RWPE1 (cell line): ENCODE data around the gene KCNN2.

Experiments
- CTCF ChIA-PET: fragments of 350-600 bp; sonication (Branson Sonifier 250); formaldehyde crosslinking; extraction: SDS; loops from one replicate; lab custom pipeline; 2021; lab: Yijun Ruan, JAX
- POLR2A ChIA-PET: fragments of 400-600 bp; formaldehyde crosslinking; extraction: SDS; loops from one replicate; lab custom pipeline; 2020; ENCODE audit warnings: antibody characterized with exemption; ENCODE audit not compliant: low non-redundant PET; lab: Yijun Ruan, JAX
- DNase-seq: peaks from one replicate; pipeline ENCODE4 v3.0.0; 2012; ENCODE audit warnings: low spot score
- H3K27ac ChIP-seq: fragments of 450-650 bp; 2 replicates; pipeline ENCODE4 v1.5.1; 2017
- TF ChIP-seq, protein P1 (sequence below): fragments of 450-650 bp; conservative IDR thresholded peaks from 2 replicates; pipeline ENCODE4 v1.5.1; 2017; ENCODE audit warnings: low read depth, mild to moderate bottlenecking

Gene KCNN2

DNA sequence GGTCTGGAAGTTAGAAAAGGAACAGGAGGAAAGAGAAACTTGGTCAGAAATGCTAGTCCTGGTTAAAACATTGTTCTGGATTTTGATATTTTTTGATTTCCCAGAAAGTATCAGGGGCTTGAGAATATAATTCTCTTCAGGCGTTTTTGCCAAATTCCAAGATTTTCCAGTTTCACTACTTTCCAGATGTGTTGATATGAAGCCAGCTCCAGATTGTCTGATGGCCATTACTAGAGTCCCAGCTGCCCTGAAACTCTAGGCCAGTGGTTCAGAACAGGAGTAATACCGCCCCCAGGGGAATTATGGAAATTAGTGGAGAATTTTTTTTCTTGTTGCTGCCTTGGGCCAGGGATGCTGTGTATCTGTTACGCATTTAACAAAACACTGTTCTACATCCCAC, 88.6 kb downstream of the KCNN2 start:
- TF ChIP-seq, protein P1, sequence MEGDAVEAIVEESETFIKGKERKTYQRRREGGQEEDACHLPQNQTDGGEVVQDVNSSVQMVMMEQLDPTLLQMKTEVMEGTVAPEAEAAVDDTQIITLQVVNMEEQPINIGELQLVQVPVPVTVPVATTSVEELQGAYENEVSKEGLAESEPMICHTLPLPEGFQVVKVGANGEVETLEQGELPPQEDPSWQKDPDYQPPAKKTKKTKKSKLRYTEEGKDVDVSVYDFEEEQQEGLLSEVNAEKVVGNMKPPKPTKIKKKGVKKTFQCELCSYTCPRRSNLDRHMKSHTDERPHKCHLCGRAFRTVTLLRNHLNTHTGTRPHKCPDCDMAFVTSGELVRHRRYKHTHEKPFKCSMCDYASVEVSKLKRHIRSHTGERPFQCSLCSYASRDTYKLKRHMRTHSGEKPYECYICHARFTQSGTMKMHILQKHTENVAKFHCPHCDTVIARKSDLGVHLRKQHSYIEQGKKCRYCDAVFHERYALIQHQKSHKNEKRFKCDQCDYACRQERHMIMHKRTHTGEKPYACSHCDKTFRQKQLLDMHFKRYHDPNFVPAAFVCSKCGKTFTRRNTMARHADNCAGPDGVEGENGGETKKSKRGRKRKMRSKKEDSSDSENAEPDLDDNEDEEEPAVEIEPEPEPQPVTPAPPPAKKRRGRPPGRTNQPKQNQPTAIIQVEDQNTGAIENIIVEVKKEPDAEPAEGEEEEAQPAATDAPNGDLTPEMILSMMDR, result no peak
- ChIA-PET POLR2A (no interaction called here), CTCF (interaction anchor here (0.6 to 2.5 kb wide), 24 partner anchors 9 to 1477 kb away, joined by 3 to 20 read pairs (median 4); no protein-coding TSS in a partner anchor)
- H3K27ac ChIP-seq, result no peak overlapping the region
- DNase-seq, result no peak

DNA sequence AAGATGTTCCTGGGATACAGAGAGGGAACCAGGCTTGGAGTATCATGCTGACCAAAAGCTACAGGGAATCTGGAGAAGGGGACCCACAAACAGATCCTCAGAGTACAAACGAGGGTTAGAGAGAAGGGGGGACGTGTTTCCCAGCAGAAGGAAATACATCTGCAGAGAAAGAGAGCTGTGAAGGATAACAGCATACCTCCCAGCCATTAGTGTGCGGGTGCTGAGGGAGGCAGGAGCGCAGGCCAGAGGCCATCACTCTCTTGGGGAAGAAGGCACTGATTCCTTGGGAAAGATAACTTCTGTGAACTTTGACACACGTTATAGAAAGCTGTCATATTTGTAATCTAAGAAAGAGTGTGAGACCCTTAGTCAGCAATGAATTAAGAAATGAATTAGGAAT, 96.9 kb downstream of the KCNN2 start:
- no peak for DNase-seq
- CTCF ChIA-PET, result interaction anchor here (1.3 kb wide), 1 partner anchor 9 kb away, joined by 6 read pairs; no protein-coding TSS in a partner anchor
- no peak overlapping the region for H3K27ac ChIP-seq
- TF ChIP-seq, protein P1, result no peak
- POLR2A ChIA-PET, result no interaction called here

DNA sequence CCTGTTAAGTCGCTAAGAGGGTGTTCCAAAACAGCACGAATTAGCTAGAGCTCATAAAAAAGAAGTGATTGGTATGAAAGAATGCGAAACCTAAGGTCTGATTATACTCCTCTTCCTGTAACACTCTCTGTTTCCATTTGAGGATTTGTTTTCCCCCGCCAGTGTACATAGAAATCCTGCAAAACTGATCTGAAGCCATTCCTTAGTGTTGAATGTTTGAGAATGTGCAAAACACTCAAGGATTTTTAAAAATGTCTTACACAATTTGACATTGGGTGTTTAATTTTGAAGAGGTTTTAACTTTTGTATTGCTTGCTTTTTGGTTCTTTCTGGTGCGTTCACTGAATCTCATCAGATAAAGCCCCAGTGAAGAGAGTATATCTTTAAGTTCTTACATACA, 105.3 kb downstream of the KCNN2 start:
- TF ChIP-seq, protein P1, result no peak
- CTCF ChIA-PET, result interaction anchor here (1.8 kb wide), 1 partner anchor 17 kb away, joined by 4 read pairs; no protein-coding TSS in a partner anchor
- no peak overlapping the region for H3K27ac ChIP-seq
- POLR2A ChIA-PET, result no interaction called here
- DNase-seq, result no peak

DNA sequence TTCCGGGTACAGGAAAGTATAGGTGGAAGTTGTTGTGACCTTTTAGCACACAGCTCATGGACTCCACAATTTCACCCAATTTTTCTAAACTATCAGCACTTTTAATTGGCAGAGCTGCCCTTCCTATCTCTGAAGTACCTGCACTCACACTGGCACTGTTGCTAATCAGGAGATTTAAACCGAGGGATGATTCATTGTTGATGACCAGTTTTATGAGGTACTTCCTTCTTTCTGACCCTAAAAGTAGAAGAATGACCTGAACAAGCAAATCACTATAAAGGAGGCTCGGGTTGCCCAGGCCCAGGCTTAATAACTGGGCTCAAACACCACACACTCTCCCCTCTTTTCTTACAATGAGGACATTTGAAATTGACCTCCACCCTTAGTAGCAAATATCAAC, 105.9 kb downstream of the KCNN2 start:
- no peak for DNase-seq
- H3K27ac ChIP-seq, result no peak overlapping the region
- TF ChIP-seq, protein P1, result no peak
- ChIA-PET CTCF (interaction anchor here (0.6 to 1.8 kb wide), 2 partner anchors 17 to 181 kb away, joined by 4 read pairs; no protein-coding TSS in a partner anchor), POLR2A (no interaction called here)

DNA sequence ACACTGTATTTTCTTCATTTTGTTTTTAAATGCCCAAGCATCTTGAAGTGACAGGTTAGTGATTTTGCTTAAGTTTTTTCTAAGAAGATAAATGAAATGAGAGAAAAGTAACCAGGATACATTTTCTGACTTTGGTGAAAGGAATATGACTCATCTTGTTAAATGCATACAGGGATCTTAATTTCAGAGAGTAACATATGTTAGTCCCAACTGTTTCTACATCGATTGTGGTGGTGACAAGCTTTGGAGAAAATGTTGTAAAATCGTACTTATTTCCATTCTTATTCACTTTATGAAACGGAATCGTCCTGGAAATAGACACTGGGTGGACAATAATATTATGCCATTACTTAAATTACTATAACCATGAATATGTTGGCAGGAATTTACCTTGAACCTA, 107.5 kb downstream of the KCNN2 start:
- CTCF ChIA-PET, result interaction anchor here (0.7 kb wide), 1 partner anchor 173 kb away, joined by 3 read pairs; no protein-coding TSS in a partner anchor
- no peak for DNase-seq
- TF ChIP-seq, protein P1, result no peak
- H3K27ac ChIP-seq, result no peak overlapping the region
- POLR2A ChIA-PET, result no interaction called here

DNA sequence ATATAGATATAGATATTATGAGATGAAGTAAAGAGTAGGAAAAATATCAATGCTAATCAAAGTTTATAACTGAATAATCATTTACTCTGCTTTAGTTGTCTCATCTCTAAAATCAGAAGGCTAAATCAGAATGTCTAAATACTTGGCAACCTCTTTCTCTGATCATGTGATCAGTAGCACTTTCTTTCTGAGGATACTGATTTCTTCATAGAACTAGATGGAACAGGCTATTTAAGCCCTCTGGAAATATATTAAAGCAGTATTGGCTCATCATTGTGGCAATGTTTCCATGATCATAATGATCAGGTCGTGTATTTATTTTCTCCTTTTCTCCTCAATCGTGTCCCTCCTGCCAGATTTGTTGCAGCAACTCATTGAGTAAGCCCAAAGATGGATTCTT, 109.7 kb downstream of the KCNN2 start:
- no peak for DNase-seq
- POLR2A ChIA-PET, result no interaction called here
- CTCF ChIA-PET, result interaction anchor here (0.8 kb wide), 1 partner anchor 300 kb away, joined by 3 read pairs; no protein-coding TSS in a partner anchor
- TF ChIP-seq, protein P1, result no peak
- no peak overlapping the region for H3K27ac ChIP-seq
